Pancreas (tissue), 10 donors: ENCODE data around the gene SMAD3. TPM values are rescaled to one million over a fixed set of nuclear protein-coding genes. Genes with fewer than 3 reads are reported as not detected.
A peak's percentile ranks its signal among the peaks of the same experiment; 100 is the strongest.

ENCODE experiments used
- ATAC-seq, 4 donors: fragments of 200-7000 bp; cut with Tn5 transposase; one replicate each; pipeline versions ENCODE4 v1.8.0 to v1.9.1; 2020; ENCODE audit warnings: mild to moderate bottlenecking in 4 of 4, moderate library complexity in 4 of 4
- DNase-seq, 6 donors: peaks; one replicate each; pipeline ENCODE4 v3.0.0-alpha.2; 2020
- FAIRE-seq: peaks from 2 replicates; lab custom pipeline; 2012; peaks lifted over from hg19 to GRCh38; lab: Jason Lieb, UNC
- H3K27ac ChIP-seq, 4 donors: fragments of 200-600 bp; sonication (generic); 1 replicate in 3 of 4; 2 replicates in 1 of 4; pipeline versions ENCODE4 v1.5.0 to v1.8.0; 2020
- H3K27me3 ChIP-seq, 4 donors: fragments of 200-600 bp; one replicate each; pipeline ENCODE4 v1.8.0; 2021
- H3K36me3 ChIP-seq, 3 donors: fragments of 200-600 bp; sonication (generic) in 1 of 3; one replicate each; pipeline versions ENCODE4 v1.5.0 to v1.8.0; 2020 to 2021
- H3K4me1 ChIP-seq, 3 donors: fragments of 200-600 bp; one replicate each; pipeline ENCODE4 v1.8.0; 2021
- H3K4me3 ChIP-seq, 4 donors: fragments of 200-600 bp; sonication (generic) in 2 of 4; one replicate each; pipeline versions ENCODE4 v1.5.0 to v1.8.0; 2020 to 2021
- H3K9me3 ChIP-seq, 4 donors: fragments of 200-600 bp; one replicate each; pipeline ENCODE4 v1.8.0; 2021
- CTCF ChIP-seq, 4 donors: fragments of 200-600 bp; sonication (generic) in 3 of 4; IDR thresholded peaks; one replicate each; pipeline versions ENCODE4 v1.5.0 to v1.8.0; 2021; ENCODE audit warnings: antibody characterized with exemption in 4 of 4
- WGBS, 2 donors: extraction: QIAGEN DNeasy Blood & Tissue Kit; methylation state at CpG; one replicate each; pipeline ENCODE4 v1.1.7; 2013; 5-methylcytosine and 5-hydroxymethylcytosine counted together
- intact Hi-C, 3 donors: fragments of 100-400 bp; cut with DNase I; formaldehyde crosslinking; loops; one replicate each; pipeline versions ENCODE4 v1.11.1 to v1.14.2; 2022
- polyA plus RNA-seq, 2 donors: library from polyadenylated mRNA; stranded (reverse); fragments of 200-250 nt; gene quantifications; one replicate each; pipeline ENCODE4 v1.2.3, GENCODE V29; 2013
- total RNA-seq, 6 donors: library from RNA; stranded (reverse); fragmentation: NEBNext Ultra II Directional in 4 of 6; extraction: Animal tissue kit (Norgen Biotek cat#: 25700) in 4 of 6; gene quantifications; one replicate each; pipeline versions ENCODE4 v1.2.1 to v1.2.4, GENCODE V29; 2021 to 2023
- donor health status: healthy with polysubstance abuse.
- donor health status: DM: no; HTN: no; CAD: no; lungs with moderate emphysema.
- donor health status: DM: no; HTN: no; CAD: no.
- donor health status: control.
- donor health status: control.
- donor health status: Bipolar disorder and iron deficiency.
- donor health status: DM: yes; HTN: yes; CAD: no.
- donor health status: DM: no; HTN: no; CAD: no.
- donor health status: DM: no; HTN: no; CAD: no.
- donor health status: DM: yes; HTN: yes; CAD: no.

Gene SMAD3
- total and polyA plus RNA-seq, 8 donors: 7.9 to 42.5 (median 21.4) TPM

- TF ChIP-seq CTCF (IDR thresholded peaks at IDR 0.05): no peak
- no peaks in the 10 kb centered on the region for H3K4me1 ChIP-seq
- intact Hi-C loops: no loop called here
- no peak overlapping the region for H3K4me3 ChIP-seq
- ATAC-seq: no peak
- no peaks in the 10 kb centered on the region for H3K27me3 ChIP-seq
- WGBS, 2 donors: 94 to 96% methylated on average over 2 of the region's 2 CpGs
- FAIRE-seq: no peak
- no peaks in the 10 kb centered on the region for H3K9me3 ChIP-seq
- no peak overlapping the region for H3K27ac ChIP-seq
- peaks cover 0 to 14% (median 0%) of the 10 kb centered on the region in 3 donors for H3K36me3 ChIP-seq
- DNase-seq: no peak
These were observed 165.1 kb downstream of the SMAD3 start for GRCh38 chr15:67230504-67230903.

- ATAC-seq: no peak
- Histone ChIP-seq H3K9me3 (no peaks in the 10 kb centered on the region), H3K27ac (no peak overlapping the region), H3K36me3 (peaks cover 0 to 14% (median 0%) of the 10 kb centered on the region in 3 donors), H3K4me3 (no peak overlapping the region), H3K27me3 (no peaks in the 10 kb centered on the region), H3K4me1 (no peaks in the 10 kb centered on the region)
- WGBS, 2 donors: 33 to 37% methylated on average over 3 of the region's 3 CpGs
- FAIRE-seq: no peak
- intact Hi-C loops: no loop called here
- TF ChIP-seq CTCF (IDR thresholded peaks at IDR 0.05): no peak
- DNase-seq: no peak
These were observed 167.2 kb downstream of the SMAD3 start for GRCh38 chr15:67232591-67232990.

- WGBS, 2 donors: 12 to 13% methylated on average over 3 of the region's 3 CpGs
- Histone ChIP-seq H3K27ac (peak overlapping the region in 1 of 4 donors; percentile 5), H3K36me3 (no peaks in the 10 kb centered on the region), H3K4me1 (peaks cover 4 to 9% (median 7%) of the 10 kb centered on the region in 3 donors), H3K4me3 (no peak overlapping the region), H3K27me3 (no peaks in the 10 kb centered on the region), H3K9me3 (no peaks in the 10 kb centered on the region)
- no peak for FAIRE-seq
- TF ChIP-seq CTCF (IDR thresholded peaks at IDR 0.05): peak in 2 of 4 donors; percentile 12 to 24
- DNase-seq: peak in 4 of 6 donors; percentile 25 to 41 (median 29)
- intact Hi-C loops: no loop called here
- peak; percentile 82 to 97 (median 91) for ATAC-seq
These were observed 175.1 kb downstream of the SMAD3 start for GRCh38 chr15:67240235-67241131.

- no peak for ATAC-seq
- DNase-seq: no peak
- Histone ChIP-seq H3K4me1 (peaks cover 4 to 9% (median 7%) of the 10 kb centered on the region in 3 donors), H3K27me3 (no peaks in the 10 kb centered on the region), H3K36me3 (no peaks in the 10 kb centered on the region), H3K9me3 (no peaks in the 10 kb centered on the region), H3K4me3 (no peak overlapping the region), H3K27ac (no peak overlapping the region)
- no peak for TF ChIP-seq CTCF (IDR thresholded peaks at IDR 0.05)
- WGBS, 2 donors: 63 to 77% methylated on average over 3 to 4 of the region's 4 CpGs
- no peak for FAIRE-seq
- intact Hi-C loops: no loop called here
These were observed 175.9 kb downstream of the SMAD3 start for GRCh38 chr15:67241132-67241855.
